Stimulated activated CD8-positive, alpha-beta memory T cell treated with anti-CD3 and anti-CD28 coated beads, Interleukin-12 subunit alpha, Interleukin-12 subunit beta, amount 100 ng/mL, for 24 hours (primary cell): ENCODE results near the gene LAMA3.

Source experiments
- DNase-seq: peaks from one replicate; pipeline ENCODE4 v3.0.0-alpha.2; 2020; ENCODE audit errors: extremely low read depth

LAMA3 gene

GRCh38 chr18:23778828-23779227, 89.6 kb downstream of the LAMA3 start:
- DNase-seq: no peak

GRCh38 chr18:23779696-23780303, 90.5 kb downstream of the LAMA3 start:
- DNase-seq: no peak

- no peak for DNase-seq
Observed at GRCh38 chr18:23784832-23785245, 95.6 kb downstream of the LAMA3 start.

GRCh38 chr18:23793051-23793450, 103.8 kb downstream of the LAMA3 start:
- no peak for DNase-seq

- no peak for DNase-seq
Observed at GRCh38 chr18:23793985-23794867, 105.0 kb downstream of the LAMA3 start.

GRCh38 chr18:23798249-23798648, 109.0 kb downstream of the LAMA3 start:
- no peak for DNase-seq

- no peak for DNase-seq
Observed at GRCh38 chr18:23798824-23799223, 109.6 kb downstream of the LAMA3 start.

GRCh38 chr18:23799540-23799939, 110.3 kb downstream of the LAMA3 start:
- DNase-seq: no peak

GRCh38 chr18:23800902-23801301, 111.6 kb downstream of the LAMA3 start:
- DNase-seq: no peak

GRCh38 chr18:23802817-23803216, 113.6 kb downstream of the LAMA3 start:
- no peak for DNase-seq

- DNase-seq: no peak
Observed at GRCh38 chr18:23803755-23804154, 114.5 kb downstream of the LAMA3 start.

- no peak for DNase-seq
Observed at GRCh38 chr18:23805898-23806297, 116.6 kb downstream of the LAMA3 start.

GRCh38 chr18:23809415-23809814, 120.2 kb downstream of the LAMA3 start:
- DNase-seq: no peak

- no peak for DNase-seq
Observed at GRCh38 chr18:23810396-23810795, 121.1 kb downstream of the LAMA3 start.

- DNase-seq: no peak
Observed at GRCh38 chr18:23811176-23811575, 121.9 kb downstream of the LAMA3 start.

GRCh38 chr18:23812546-23813440, 123.5 kb downstream of the LAMA3 start:
- DNase-seq: no peak

- no peak for DNase-seq
Observed at GRCh38 chr18:23814991-23815614, 125.8 kb downstream of the LAMA3 start.

- no peak for DNase-seq
Observed at GRCh38 chr18:23816021-23816420, 126.8 kb downstream of the LAMA3 start.

GRCh38 chr18:23816740-23817139, 127.5 kb downstream of the LAMA3 start:
- DNase-seq: no peak

- no peak for DNase-seq
Observed at GRCh38 chr18:23819001-23819400, 129.7 kb downstream of the LAMA3 start.

GRCh38 chr18:23822590-23823385, 133.5 kb downstream of the LAMA3 start:
- no peak for DNase-seq
